Fibroblast of the conjunctiva (primary cell): ENCODE results near the gene DNAH9.

Experiments
- DNase-seq: peaks from one replicate; pipeline ENCODE4 v3.0.0-alpha.2; 2010; ENCODE audit warnings: low read depth

The DNAH9 gene

GRCh38 chr17:11757815-11758214 lies 159.5 kb downstream of the DNAH9 start:
- DNase-seq = no peak

GRCh38 chr17:11768106-11768505 lies 169.8 kb downstream of the DNAH9 start:
- no peak for DNase-seq

GRCh38 chr17:11768981-11769380 lies 170.7 kb downstream of the DNAH9 start:
- no peak for DNase-seq

GRCh38 chr17:11772031-11772430 lies 173.8 kb downstream of the DNAH9 start:
- no peak for DNase-seq

GRCh38 chr17:11779892-11780291 lies 181.6 kb downstream of the DNAH9 start:
- no peak for DNase-seq

GRCh38 chr17:11780621-11781020 lies 182.4 kb downstream of the DNAH9 start:
- DNase-seq = no peak

GRCh38 chr17:11786711-11787438 lies 188.6 kb downstream of the DNAH9 start:
- no peak for DNase-seq

- no peak for DNase-seq
Observed at GRCh38 chr17:11795906-11796305, 197.6 kb downstream of the DNAH9 start.

GRCh38 chr17:11797803-11798202 lies 199.5 kb downstream of the DNAH9 start:
- no peak for DNase-seq

- no peak for DNase-seq
Observed at GRCh38 chr17:11803231-11803969, 205.1 kb downstream of the DNAH9 start.

- no peak for DNase-seq
Observed at GRCh38 chr17:11805138-11805537, 206.9 kb downstream of the DNAH9 start.

GRCh38 chr17:11805952-11806351 lies 207.7 kb downstream of the DNAH9 start:
- DNase-seq = no peak

GRCh38 chr17:11807606-11808005 lies 209.3 kb downstream of the DNAH9 start:
- DNase-seq = no peak

- DNase-seq = no peak
Observed at GRCh38 chr17:11813278-11813677, 215.0 kb downstream of the DNAH9 start.

GRCh38 chr17:11813871-11814270 lies 215.6 kb downstream of the DNAH9 start:
- DNase-seq = no peak

GRCh38 chr17:11814655-11815262 lies 216.5 kb downstream of the DNAH9 start:
- no peak for DNase-seq

- DNase-seq = no peak
Observed at GRCh38 chr17:11816409-11816808, 218.1 kb downstream of the DNAH9 start.

GRCh38 chr17:11823862-11824261 lies 225.6 kb downstream of the DNAH9 start:
- DNase-seq = no peak

GRCh38 chr17:11825572-11826209 lies 227.4 kb downstream of the DNAH9 start:
- no peak for DNase-seq

GRCh38 chr17:11832401-11833137 lies 234.3 kb downstream of the DNAH9 start:
- DNase-seq = no peak

- DNase-seq = no peak
Observed at GRCh38 chr17:11836508-11836907, 238.2 kb downstream of the DNAH9 start.

- no peak for DNase-seq
Observed at GRCh38 chr17:11840052-11840451, 241.8 kb downstream of the DNAH9 start.
